Thoracic aorta (tissue), 2 donors: ENCODE data around the gene CADPS. TPM values are rescaled to one million over a fixed set of nuclear protein-coding genes. Genes with fewer than 3 reads are reported as not detected.

Source experiments
- ATAC-seq: fragments of 150-250 bp; one replicate; pipeline ENCODE4 v1.8.0; 2017; ENCODE audit warnings: low read depth; ENCODE audit not compliant: insufficient number of reproducible peaks, low FRiP score
- DNase-seq: peaks from one replicate; pipeline ENCODE4 v3.0.0-alpha.2; 2020; ENCODE audit warnings: low spot score
- H3K27ac ChIP-seq, 2 donors: fragments of 200-600 bp; sonication (generic); 1 replicate in 1 of 2; 2 replicates in 1 of 2; pipeline ENCODE4 v1.5.1; 2016; ENCODE audit warnings: mild to moderate bottlenecking in 2 of 2, moderate library complexity in 2 of 2
- H3K27me3 ChIP-seq: fragments of 200-600 bp; sonication (generic); replicated peaks from 2 replicates; pipeline ENCODE4 v1.6.0; 2016; ENCODE audit warnings: mild to moderate bottlenecking; ENCODE audit not compliant: insufficient read depth
- H3K36me3 ChIP-seq: fragments of 200-600 bp; sonication (generic); one replicate; pipeline ENCODE4 v1.5.1; 2016
- H3K4me1 ChIP-seq, 2 donors: fragments of 200-600 bp; sonication (generic); 1 replicate in 1 of 2; 2 replicates in 1 of 2; pipeline versions ENCODE4 v1.5.1 to v1.6.0; 2016; ENCODE audit warnings: low read depth in 2 of 2, mild to moderate bottlenecking in 1 of 2; ENCODE audit not compliant: control insufficient read depth in 1 of 2
- H3K4me3 ChIP-seq: fragments of 200-600 bp; sonication (generic); 2 replicates; pipeline ENCODE4 v1.5.1; 2016; ENCODE audit warnings: mild to moderate bottlenecking
- H3K9me3 ChIP-seq: fragments of 200-600 bp; sonication (generic); 2 replicates; pipeline ENCODE4 v1.5.1; 2016
- CTCF ChIP-seq: fragments of 200-600 bp; sonication (generic); IDR thresholded peaks from one replicate; pipeline ENCODE4 v1.5.1; 2019; ENCODE audit warnings: antibody characterized with exemption
- total RNA-seq, 2 donors: library from RNA; depleted of rRNA; stranded (reverse); fragments of >200 nt; gene quantifications; one replicate each; pipeline versions ENCODE4 v1.1.0 to v1.2.3, GENCODE V29; 2016

Gene CADPS
- total RNA-seq, 2 donors from 2014 or later, result 0.14 to 7.2 TPM

GRCh38 chr3:62496503-62496902, 378.7 kb downstream of the CADPS start:
- Histone ChIP-seq H3K9me3 (no peaks in the 10 kb centered on the region), H3K27me3 (no peaks in the 10 kb centered on the region), H3K27ac (no peak overlapping the region), H3K4me1 (peaks cover 0 to 7% of the 10 kb centered on the region in 2 donors), H3K4me3 (no peak overlapping the region), H3K36me3 (no peaks in the 10 kb centered on the region)
- DNase-seq (no peak), ATAC-seq (no peak)
- no peak for TF ChIP-seq CTCF

GRCh38 chr3:62493109-62493801, 382.0 kb downstream of the CADPS start:
- no peak for DNase-seq
- no peaks in the 10 kb centered on the region for H3K27me3 ChIP-seq
- TF ChIP-seq CTCF, result no peak
- no peak overlapping the region for H3K4me3 ChIP-seq
- ATAC-seq, result no peak
- no peaks in the 10 kb centered on the region for H3K4me1 ChIP-seq
- H3K36me3 ChIP-seq, result no peaks in the 10 kb centered on the region
- no peaks in the 10 kb centered on the region for H3K9me3 ChIP-seq
- H3K27ac ChIP-seq, result no peak overlapping the region

GRCh38 chr3:62482961-62483360, 392.3 kb downstream of the CADPS start:
- DNase-seq (no peak), ATAC-seq (no peak)
- no peaks in the 10 kb centered on the region for H3K27me3 ChIP-seq
- no peak overlapping the region for H3K27ac ChIP-seq
- H3K36me3 ChIP-seq, result no peaks in the 10 kb centered on the region
- H3K4me1 ChIP-seq, result no peaks in the 10 kb centered on the region
- no peaks in the 10 kb centered on the region for H3K9me3 ChIP-seq
- TF ChIP-seq CTCF, result no peak
- no peak overlapping the region for H3K4me3 ChIP-seq

GRCh38 chr3:62481962-62482361, 393.3 kb downstream of the CADPS start:
- no peak overlapping the region for H3K4me3 ChIP-seq
- H3K27me3 ChIP-seq, result no peaks in the 10 kb centered on the region
- DNase-seq, result no peak
- no peaks in the 10 kb centered on the region for H3K36me3 ChIP-seq
- TF ChIP-seq CTCF, result no peak
- ATAC-seq, result no peak
- H3K4me1 ChIP-seq, result no peaks in the 10 kb centered on the region
- H3K27ac ChIP-seq, result no peak overlapping the region
- H3K9me3 ChIP-seq, result no peaks in the 10 kb centered on the region

- no peak overlapping the region for H3K4me3 ChIP-seq
- H3K27ac ChIP-seq, result no peak overlapping the region
- no peak for TF ChIP-seq CTCF
- H3K36me3 ChIP-seq, result no peaks in the 10 kb centered on the region
- no peaks in the 10 kb centered on the region for H3K27me3 ChIP-seq
- H3K9me3 ChIP-seq, result no peaks in the 10 kb centered on the region
- H3K4me1 ChIP-seq, result no peaks in the 10 kb centered on the region
- DNase-seq (no peak), ATAC-seq (no peak)
Observed at GRCh38 chr3:62480056-62480455, 395.2 kb downstream of the CADPS start.
